Gastroesophageal sphincter (tissue), 4 donors: ENCODE measurements around the gene SRF. TPM values are rescaled to one million over a fixed set of nuclear protein-coding genes. Genes with fewer than 3 reads are reported as not detected.

Source experiments
- ATAC-seq: fragments of 150-250 bp; one replicate; pipeline ENCODE4 v1.9.1; 2016; ENCODE audit warnings: mild to moderate bottlenecking, moderate library complexity
- H3K27ac ChIP-seq, 4 donors: fragments of 200-600 bp; sonication (generic) in 3 of 4; 1 replicate in 3 of 4; 2 replicates in 1 of 4; pipeline ENCODE4 v1.5.1; 2016 to 2019
- H3K27me3 ChIP-seq: fragments of 200-600 bp; sonication (generic); one replicate; pipeline ENCODE4 v1.5.1; 2019
- H3K36me3 ChIP-seq, 2 donors: fragments of 200-600 bp; sonication (generic); one replicate each; pipeline ENCODE4 v1.5.1; 2019; ENCODE audit warnings: control low read depth in 1 of 2
- H3K4me1 ChIP-seq, 3 donors: fragments of 200-600 bp; sonication (generic); 1 replicate in 2 of 3; 2 replicates in 1 of 3; pipeline ENCODE4 v1.5.1; 2016 to 2019; ENCODE audit warnings: control low read depth in 2 of 3
- H3K4me3 ChIP-seq, 2 donors: fragments of 200-600 bp; sonication (generic); one replicate each; pipeline ENCODE4 v1.5.1; 2019; ENCODE audit warnings: mild to moderate bottlenecking in 1 of 2, moderate library complexity in 1 of 2
- H3K9me3 ChIP-seq, 3 donors: fragments of 200-600 bp; sonication (generic); one replicate each; pipeline ENCODE4 v1.5.1; 2017 to 2019; ENCODE audit warnings: control low read depth in 2 of 3
- CTCF ChIP-seq, 4 experiments: fragments of 200-600 bp in 2 of 4; fragments of 450-650 bp in 2 of 4; sonication (generic) in 1 of 4; IDR thresholded peaks; one replicate each; pipeline ENCODE4 v1.5.1; 2017 to 2019; ENCODE audit warnings: antibody characterized with exemption in 4 of 4, mild to moderate bottlenecking in 2 of 4, moderate library complexity in 2 of 4
- EP300 ChIP-seq: sonication (generic); formaldehyde crosslinking; IDR thresholded peaks from one replicate; pipeline ENCODE4 v1.6.1; 2017; ENCODE audit warnings: antibody characterized with exemption, mild to moderate bottlenecking
- POLR2A ChIP-seq, 2 donors: fragments of 450-650 bp; IDR thresholded peaks; one replicate each; pipeline ENCODE4 v1.6.1; 2017; ENCODE audit warnings: antibody characterized with exemption in 2 of 2, mild to moderate bottlenecking in 2 of 2, moderate library complexity in 1 of 2
- POLR2AphosphoS5 ChIP-seq: sonication (generic); formaldehyde crosslinking; IDR thresholded peaks from one replicate; pipeline ENCODE4 v1.6.1; 2017; ENCODE audit warnings: antibody characterized with exemption
- WGBS, 2 donors: methylation state at CpG; one replicate each; pipeline ENCODE4 v1.1.5; 2018; ENCODE audit warnings: low coverage in 1 of 2; 5-methylcytosine and 5-hydroxymethylcytosine counted together
- total RNA-seq, 4 donors: library from RNA; depleted of rRNA; stranded (reverse); fragments of >200 nt; gene quantifications; one replicate each; pipeline ENCODE4 v1.1.0, GENCODE V29; 2016

SRF gene
- total RNA-seq, 4 donors from 2014 or later = 92.6 to 192 (median 117) TPM

GRCh38 chr6:43183441-43183840, 12.4 kb downstream of the SRF start:
- Histone ChIP-seq H3K4me3 (no peak overlapping the region), H3K27ac (no peak overlapping the region), H3K36me3 (peaks cover 0 to 67% of the 10 kb centered on the region in 2 donors), H3K27me3 (no peaks in the 10 kb centered on the region), H3K9me3 (no peaks in the 10 kb centered on the region), H3K4me1 (peaks cover 2 to 38% (median 4%) of the 10 kb centered on the region in 3 donors)
- 92 to 100% methylated on average over 2 to 4 of the region's 4 CpGs for WGBS, 2 donors
- no peak for TF ChIP-seq CTCF (IDR thresholded peaks at IDR 0.05)
- TF ChIP-seq POLR2A (IDR thresholded peaks at IDR 0.05) = no peak
- no peak for TF ChIP-seq POLR2AphosphoS5
- no peak for TF ChIP-seq EP300
- no peak for ATAC-seq

- no peak overlapping the region for H3K4me3 ChIP-seq
- no peaks in the 10 kb centered on the region for H3K27me3 ChIP-seq
- H3K36me3 ChIP-seq = peaks cover 0 to 67% of the 10 kb centered on the region in 2 donors
- TF ChIP-seq EP300 (no peak), POLR2AphosphoS5 (no peak), POLR2A (IDR thresholded peaks at IDR 0.05) (no peak), CTCF (IDR thresholded peaks at IDR 0.05) (no peak)
- H3K27ac ChIP-seq = no peak overlapping the region
- WGBS, 2 donors = 86 to 88% methylated on average over 5 to 18 of the region's 21 CpGs
- ATAC-seq = no peak
- no peaks in the 10 kb centered on the region for H3K9me3 ChIP-seq
- H3K4me1 ChIP-seq = peaks cover 2 to 38% (median 4%) of the 10 kb centered on the region in 3 donors
Observed at GRCh38 chr6:43184268-43184985, 13.4 kb downstream of the SRF start.

GRCh38 chr6:43185391-43185985, 14.4 kb downstream of the SRF start:
- no peak for ATAC-seq
- Histone ChIP-seq H3K9me3 (no peaks in the 10 kb centered on the region), H3K27me3 (no peaks in the 10 kb centered on the region), H3K4me3 (no peak overlapping the region), H3K27ac (no peak overlapping the region), H3K4me1 (peaks cover 2 to 38% (median 4%) of the 10 kb centered on the region in 3 donors), H3K36me3 (peaks cover 0 to 64% of the 10 kb centered on the region in 2 donors)
- 80% methylated on average over 4 of the region's 5 CpGs; no CpG with 5 or more reads in 1 of the 2 donors for WGBS, 2 donors
- TF ChIP-seq EP300 (no peak), POLR2AphosphoS5 (no peak), CTCF (IDR thresholded peaks at IDR 0.05) (no peak), POLR2A (IDR thresholded peaks at IDR 0.05) (no peak)

- ATAC-seq = no peak
- no peak overlapping the region for H3K4me3 ChIP-seq
- WGBS, 2 donors = 94% methylated on average over 8 of the region's 14 CpGs; no CpG with 5 or more reads in 1 of the 2 donors
- H3K4me1 ChIP-seq = peaks cover 2 to 35% (median 4%) of the 10 kb centered on the region in 3 donors
- TF ChIP-seq CTCF (IDR thresholded peaks at IDR 0.05) (no peak), POLR2A (IDR thresholded peaks at IDR 0.05) (no peak), POLR2AphosphoS5 (no peak), EP300 (no peak)
- H3K27ac ChIP-seq = no peak overlapping the region
- H3K36me3 ChIP-seq = peaks cover 0 to 65% of the 10 kb centered on the region in 2 donors
- H3K27me3 ChIP-seq = no peaks in the 10 kb centered on the region
- no peaks in the 10 kb centered on the region for H3K9me3 ChIP-seq
Observed at GRCh38 chr6:43186019-43186418, 14.9 kb downstream of the SRF start.
